ENCODE measurements around the gene NFATC2IP.
"Not testable (repeated sequence)": the region's sequence is repeated elsewhere in the genome, so short reads cannot be mapped to it uniquely, and the experiment has no call there.

The NFATC2IP gene

DNA sequence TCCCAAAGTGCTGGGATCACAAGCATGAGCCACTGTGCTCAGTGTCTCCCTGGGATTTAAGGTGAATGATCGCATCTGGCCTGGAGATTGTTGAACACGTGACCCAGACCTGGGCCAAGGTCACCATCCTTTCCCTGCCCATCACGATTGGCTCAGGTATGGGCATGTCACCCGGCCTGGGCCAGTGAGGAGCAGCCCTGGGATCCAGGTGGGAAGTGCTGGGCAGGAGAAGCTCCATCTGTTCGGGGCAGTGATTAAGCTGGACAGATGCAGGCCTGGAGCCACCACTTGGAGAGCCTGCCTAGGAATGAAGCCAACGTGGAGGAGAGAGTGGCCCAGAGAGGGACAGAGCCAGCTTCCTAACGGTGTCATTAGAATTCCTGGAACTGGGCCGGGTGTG, 41.0 kb downstream of the NFATC2IP start:
- Mint-ChIP-seq H3K36me3 (ENCODE audit: insufficient read depth) (peaks cover 38% of the 10 kb centered on the region), H3K9me3 (peaks cover 7% of the 10 kb centered on the region), H3K4me1 (peaks cover 35% of the 10 kb centered on the region), H3K4me3 (no peak overlapping the region), H3K27ac (ENCODE audit: low read depth) (no peak overlapping the region), H3K27me3 (no peaks in the 10 kb centered on the region)
- ATAC-seq (replicated peaks; ENCODE audit: extremely low read depth, poor library complexity, severe bottlenecking) (no peak), DNase-seq (ENCODE audit: low spot score in 2 of 2) (no peak)

DNA sequence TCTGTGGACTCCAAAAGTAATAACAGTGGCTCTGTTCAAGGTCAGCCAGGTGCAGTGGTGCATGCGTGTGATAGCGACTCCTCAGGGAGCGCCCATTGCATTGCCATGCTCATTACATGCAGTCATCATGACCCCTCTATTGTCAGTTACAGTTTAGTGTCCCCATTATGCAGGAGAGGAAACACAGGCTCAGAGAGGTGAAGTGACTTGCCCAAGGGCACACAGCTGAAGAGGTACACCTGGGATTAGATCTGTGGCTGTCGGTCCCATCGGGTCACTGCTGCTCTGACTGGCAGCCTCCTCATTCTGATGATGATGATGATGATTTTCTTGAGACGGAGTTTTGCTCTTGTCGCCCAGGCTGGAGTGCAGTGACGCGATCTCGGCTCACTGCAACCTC, 41.8 kb downstream of the NFATC2IP start:
- Mint-ChIP-seq H3K27ac (ENCODE audit: low read depth) (no peak overlapping the region), H3K36me3 (ENCODE audit: insufficient read depth) (peaks cover 32% of the 10 kb centered on the region), H3K9me3 (peaks cover 2% of the 10 kb centered on the region), H3K27me3 (no peaks in the 10 kb centered on the region), H3K4me1 (peaks cover 28% of the 10 kb centered on the region), H3K4me3 (no peak overlapping the region)
- no peak for ATAC-seq (replicated peaks; ENCODE audit: extremely low read depth, poor library complexity, severe bottlenecking)
- no peak for DNase-seq (ENCODE audit: low spot score in 2 of 2)

DNA sequence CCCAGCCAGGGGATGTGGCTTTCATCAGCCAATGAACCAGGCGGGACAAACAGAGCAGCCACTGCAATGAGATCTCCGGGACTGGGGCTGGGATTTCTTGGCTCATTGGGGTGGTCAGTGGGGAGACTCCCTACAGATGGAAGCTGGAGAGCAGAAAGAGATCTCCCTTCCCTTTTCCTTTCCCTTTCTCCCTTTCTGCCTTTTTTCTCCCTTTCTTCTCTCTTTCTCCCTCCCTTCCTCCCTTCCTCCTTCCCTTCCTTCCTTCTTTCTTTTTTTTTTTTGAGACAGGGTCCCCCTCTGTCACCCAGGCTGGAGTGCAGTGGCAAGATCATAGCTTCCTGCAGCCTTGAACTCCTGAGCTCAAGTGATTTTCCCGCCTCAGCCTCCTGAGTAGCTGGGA, 48.1 kb downstream of the NFATC2IP start:
- H3K27ac Mint-ChIP-seq (ENCODE audit: low read depth): no peak overlapping the region
- no peaks in the 10 kb centered on the region for H3K36me3 Mint-ChIP-seq (ENCODE audit: insufficient read depth)
- no peak overlapping the region for H3K4me3 Mint-ChIP-seq
- no peaks in the 10 kb centered on the region for H3K27me3 Mint-ChIP-seq
- no peaks in the 10 kb centered on the region for H3K4me1 Mint-ChIP-seq
- no peaks in the 10 kb centered on the region for H3K9me3 Mint-ChIP-seq
- no peak for ATAC-seq (replicated peaks; ENCODE audit: extremely low read depth, poor library complexity, severe bottlenecking)
- DNase-seq (ENCODE audit: low spot score in 2 of 2): no peak

DNA sequence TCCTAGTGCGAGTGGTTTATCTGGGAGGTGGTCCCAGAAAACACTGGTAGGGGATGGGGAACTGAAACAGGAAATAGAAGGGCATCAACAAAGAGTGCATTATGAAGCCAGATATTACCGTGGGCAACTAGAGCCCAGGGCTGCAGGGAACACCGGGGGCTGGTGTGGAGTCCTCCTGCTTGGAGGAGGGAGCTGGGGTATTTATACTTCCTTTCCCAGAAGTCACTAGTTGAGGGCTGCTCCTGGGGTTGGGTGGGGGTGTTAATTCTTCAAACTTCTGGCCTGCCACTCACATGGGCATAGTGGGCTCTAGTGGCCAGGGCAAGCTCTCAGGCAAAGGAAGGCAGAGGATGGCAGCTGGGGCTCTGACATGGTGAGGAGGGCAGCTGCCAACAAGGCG, 48.8 kb downstream of the NFATC2IP start:
- no peaks in the 10 kb centered on the region for H3K36me3 Mint-ChIP-seq (ENCODE audit: insufficient read depth)
- no peaks in the 10 kb centered on the region for H3K4me1 Mint-ChIP-seq
- no peaks in the 10 kb centered on the region for H3K27me3 Mint-ChIP-seq
- H3K27ac Mint-ChIP-seq (ENCODE audit: low read depth): no peak overlapping the region
- DNase-seq (ENCODE audit: low spot score in 2 of 2): no peak
- H3K4me3 Mint-ChIP-seq: no peak overlapping the region
- H3K9me3 Mint-ChIP-seq: no peaks in the 10 kb centered on the region
- no peak for ATAC-seq (replicated peaks; ENCODE audit: extremely low read depth, poor library complexity, severe bottlenecking)

DNA sequence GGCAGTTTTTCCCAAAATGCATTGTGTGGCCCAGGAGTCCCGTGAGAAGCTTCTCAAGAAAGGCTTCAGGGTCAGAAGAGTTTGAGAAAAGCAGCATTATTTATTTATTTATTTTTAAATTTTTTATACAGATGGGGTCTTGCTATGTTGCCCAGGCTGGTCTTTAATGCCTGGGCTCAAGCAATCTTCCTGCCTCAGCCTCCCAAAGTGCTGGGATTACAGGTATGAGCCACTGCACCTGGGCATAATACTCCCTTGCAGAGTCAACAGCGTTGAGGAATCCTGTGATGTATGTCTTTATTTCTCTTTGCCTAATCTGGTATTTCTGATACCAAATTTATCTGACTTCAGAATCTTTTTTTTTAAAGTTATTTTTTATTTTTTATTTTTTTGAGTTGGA, 49.3 kb downstream of the NFATC2IP start:
- Mint-ChIP-seq H3K4me1 (no peaks in the 10 kb centered on the region), H3K9me3 (no peaks in the 10 kb centered on the region), H3K36me3 (ENCODE audit: insufficient read depth) (no peaks in the 10 kb centered on the region), H3K27me3 (no peaks in the 10 kb centered on the region), H3K4me3 (no peak overlapping the region), H3K27ac (ENCODE audit: low read depth) (no peak overlapping the region)
- DNase-seq (ENCODE audit: low spot score in 2 of 2): no peak
- ATAC-seq (replicated peaks; ENCODE audit: extremely low read depth, poor library complexity, severe bottlenecking): no peak

DNA sequence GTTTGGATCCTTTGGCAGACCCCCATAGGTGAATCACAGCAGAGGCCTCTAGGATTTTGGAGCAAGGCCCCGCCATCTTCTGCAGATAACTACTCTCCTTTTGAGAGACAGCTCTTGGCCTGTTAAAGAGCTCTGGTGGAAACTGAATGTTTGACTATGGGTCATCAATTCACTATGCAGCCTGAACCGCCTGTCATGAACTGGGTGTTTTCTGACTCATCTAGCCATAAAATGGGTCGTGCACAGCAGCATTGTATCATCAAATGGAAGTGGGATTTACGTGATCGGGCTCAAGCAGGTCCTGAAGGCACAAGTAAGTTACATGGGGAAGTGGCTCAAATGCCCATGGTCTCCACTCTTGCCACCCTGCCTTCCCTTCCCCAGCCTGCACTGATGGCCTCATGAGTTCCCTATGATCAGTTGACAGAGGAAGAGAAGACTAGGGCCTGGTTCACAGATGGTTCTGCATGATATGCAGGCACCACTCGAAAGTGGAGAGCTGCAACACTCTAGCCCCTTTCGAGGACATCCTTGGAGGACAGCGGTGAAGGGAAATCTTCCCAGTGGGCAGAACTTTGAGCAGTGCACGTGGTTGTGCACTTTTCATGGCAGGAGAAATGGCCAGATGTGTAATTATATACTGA, 53.9 kb downstream of the NFATC2IP start:
- not testable (repeated sequence) for ATAC-seq (replicated peaks; ENCODE audit: extremely low read depth, poor library complexity, severe bottlenecking); H3K27me3 Mint-ChIP-seq; H3K36me3 Mint-ChIP-seq (ENCODE audit: insufficient read depth); H3K9me3 Mint-ChIP-seq; H3K4me3 Mint-ChIP-seq; DNase-seq (ENCODE audit: low spot score in 2 of 2); H3K27ac Mint-ChIP-seq (ENCODE audit: low read depth)
- peaks cover 26% of the 10 kb centered on the region for H3K4me1 Mint-ChIP-seq

DNA sequence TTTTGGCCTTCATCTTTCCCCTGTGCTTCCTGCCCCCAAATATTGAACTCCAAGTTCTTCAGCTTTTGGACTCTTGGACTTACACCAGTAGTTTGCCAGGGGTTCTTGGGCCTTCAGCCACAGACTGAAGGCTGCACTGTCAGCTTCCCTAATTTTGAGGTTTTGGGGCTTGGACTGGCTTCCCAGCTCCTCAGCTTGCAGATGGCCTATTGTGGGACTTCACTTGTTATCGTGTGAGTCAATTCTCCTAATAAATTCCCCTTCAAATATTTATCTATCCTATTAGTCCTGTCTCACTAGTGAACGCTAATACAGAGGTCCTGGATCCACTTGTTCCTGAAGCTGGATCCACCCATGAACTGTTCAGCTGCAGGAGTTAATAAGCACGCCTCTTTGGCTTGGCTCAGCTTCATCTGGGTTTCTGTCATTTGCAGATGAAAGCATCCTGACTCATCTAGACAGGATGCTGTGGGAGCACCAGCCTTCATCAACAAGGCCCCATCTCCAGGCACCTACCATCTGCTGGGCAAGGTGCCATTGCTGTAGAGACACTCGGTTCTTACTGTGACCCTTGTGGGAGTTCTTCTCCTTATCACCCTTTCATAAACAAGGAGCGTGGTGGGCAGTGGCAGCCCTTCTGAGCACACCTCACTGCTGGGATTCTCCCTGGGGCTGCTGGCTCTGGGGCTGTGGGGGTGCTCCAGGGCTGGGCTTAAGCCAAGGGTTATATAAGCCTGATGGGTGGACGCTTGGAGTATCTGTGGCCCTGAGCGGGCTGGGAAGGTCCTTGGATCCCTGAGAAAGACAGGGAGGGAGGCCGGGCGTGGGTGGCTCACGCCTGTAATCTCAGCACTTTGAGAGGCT, 57.2 kb downstream of the NFATC2IP start:
- Mint-ChIP-seq H3K4me1 (peaks cover 36% of the 10 kb centered on the region), H3K4me3 (peak overlapping the region; percentile 43), H3K27me3 (no peaks in the 10 kb centered on the region), H3K27ac (ENCODE audit: low read depth) (peak overlapping the region; percentile 89), H3K9me3 (no peaks in the 10 kb centered on the region), H3K36me3 (ENCODE audit: insufficient read depth) (peaks cover 7% of the 10 kb centered on the region)
- DNase-seq (ENCODE audit: low spot score in 2 of 2) (peak in 1 of 2 donors; percentile 55), ATAC-seq (replicated peaks; ENCODE audit: extremely low read depth, poor library complexity, severe bottlenecking) (peak; percentile 88)

DNA sequence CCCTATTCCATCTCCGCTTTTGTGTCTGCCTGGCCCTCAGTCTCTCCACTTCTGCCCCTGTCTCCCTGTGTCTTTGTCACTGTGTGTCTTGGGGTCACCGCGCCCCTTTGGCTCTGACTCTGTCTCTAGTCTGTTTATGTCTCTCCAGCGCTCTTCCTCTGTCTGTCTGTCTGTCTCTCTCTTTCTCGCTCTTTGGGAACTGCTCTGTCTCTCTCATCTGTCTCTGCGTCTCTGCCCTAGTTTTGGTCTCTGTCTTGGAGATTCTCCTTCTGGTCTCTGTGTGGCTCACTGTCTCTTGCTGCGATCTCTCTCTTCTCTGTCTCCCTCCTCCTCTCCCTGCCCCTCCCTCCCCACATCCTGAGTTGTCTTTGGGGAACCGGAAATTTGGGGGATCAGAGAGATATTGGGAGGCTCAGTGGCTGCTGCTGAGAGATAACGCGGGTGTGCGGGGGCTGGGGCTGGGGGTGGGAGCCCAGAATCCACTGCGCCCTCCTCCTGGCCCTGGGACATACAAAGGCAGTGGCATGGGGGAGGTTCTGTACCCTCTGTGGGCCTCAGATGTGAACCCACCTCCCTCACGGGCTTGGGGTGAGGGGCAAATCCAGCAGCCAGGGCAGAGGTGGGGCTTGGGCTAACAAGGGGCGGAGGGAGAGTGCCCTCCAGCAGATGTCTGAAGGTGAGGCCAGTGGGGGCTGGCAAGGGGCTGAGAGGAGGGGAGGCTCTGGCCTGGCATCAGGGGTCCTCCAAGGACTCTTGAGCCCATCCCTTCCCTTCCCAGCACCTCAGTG, 58.5 kb downstream of the NFATC2IP start:
- ATAC-seq (replicated peaks; ENCODE audit: extremely low read depth, poor library complexity, severe bottlenecking): no peak
- peak overlapping the region; percentile 89 for H3K27ac Mint-ChIP-seq (ENCODE audit: low read depth)
- H3K4me1 Mint-ChIP-seq: peaks cover 48% of the 10 kb centered on the region
- H3K9me3 Mint-ChIP-seq: no peaks in the 10 kb centered on the region
- H3K27me3 Mint-ChIP-seq: no peaks in the 10 kb centered on the region
- H3K36me3 Mint-ChIP-seq (ENCODE audit: insufficient read depth): peaks cover 9% of the 10 kb centered on the region
- peak overlapping the region; percentile 61 for H3K4me3 Mint-ChIP-seq
- DNase-seq (ENCODE audit: low spot score in 2 of 2): no peak

DNA sequence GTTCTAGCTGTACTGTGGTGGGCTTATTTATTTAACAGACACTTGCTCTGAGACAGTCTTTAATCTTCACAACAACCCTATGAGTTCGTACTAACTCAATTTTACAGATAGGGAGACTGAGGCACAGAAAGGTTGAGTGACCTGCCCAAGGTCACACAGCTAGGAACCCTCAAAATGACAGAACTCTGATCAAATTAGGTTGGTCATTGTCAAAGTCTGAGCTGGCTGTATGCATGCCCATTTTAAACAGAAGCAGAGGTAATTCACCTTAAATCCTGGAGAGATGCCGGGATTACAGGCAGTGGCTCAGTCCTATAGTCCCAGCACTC, 59.1 kb downstream of the NFATC2IP start:
- Mint-ChIP-seq H3K9me3 (no peaks in the 10 kb centered on the region), H3K27me3 (no peaks in the 10 kb centered on the region), H3K4me3 (no peak overlapping the region), H3K27ac (ENCODE audit: low read depth) (no peak overlapping the region), H3K36me3 (ENCODE audit: insufficient read depth) (peaks cover 9% of the 10 kb centered on the region), H3K4me1 (peaks cover 53% of the 10 kb centered on the region)
- no peak for ATAC-seq (replicated peaks; ENCODE audit: extremely low read depth, poor library complexity, severe bottlenecking)
- no peak for DNase-seq (ENCODE audit: low spot score in 2 of 2)

DNA sequence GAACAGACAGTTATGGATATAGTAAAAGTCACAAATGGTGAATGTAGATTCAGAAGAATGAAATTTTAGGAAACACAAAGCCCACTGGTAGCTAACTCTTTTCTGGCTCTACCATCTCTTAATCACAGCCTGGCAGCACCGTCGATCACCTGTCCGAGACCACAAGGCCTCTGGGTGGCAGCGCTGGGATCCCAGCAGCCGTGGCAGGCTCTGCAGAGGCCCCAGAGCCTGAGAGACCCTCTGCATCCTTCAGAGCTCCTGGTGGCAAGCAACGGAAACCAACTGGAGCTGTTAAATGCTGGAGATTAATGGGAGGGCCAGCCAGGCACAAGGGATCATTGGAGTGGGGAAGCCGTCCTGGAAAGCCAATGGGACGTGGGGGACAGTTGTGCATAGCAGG, 60.4 kb downstream of the NFATC2IP start:
- ATAC-seq (replicated peaks; ENCODE audit: extremely low read depth, poor library complexity, severe bottlenecking) (no peak), DNase-seq (ENCODE audit: low spot score in 2 of 2) (no peak)
- peaks cover 9% of the 10 kb centered on the region for H3K36me3 Mint-ChIP-seq (ENCODE audit: insufficient read depth)
- no peaks in the 10 kb centered on the region for H3K27me3 Mint-ChIP-seq
- no peaks in the 10 kb centered on the region for H3K9me3 Mint-ChIP-seq
- H3K27ac Mint-ChIP-seq (ENCODE audit: low read depth): peak overlapping the region; percentile 19
- no peak overlapping the region for H3K4me3 Mint-ChIP-seq
- peaks cover 54% of the 10 kb centered on the region for H3K4me1 Mint-ChIP-seq

DNA sequence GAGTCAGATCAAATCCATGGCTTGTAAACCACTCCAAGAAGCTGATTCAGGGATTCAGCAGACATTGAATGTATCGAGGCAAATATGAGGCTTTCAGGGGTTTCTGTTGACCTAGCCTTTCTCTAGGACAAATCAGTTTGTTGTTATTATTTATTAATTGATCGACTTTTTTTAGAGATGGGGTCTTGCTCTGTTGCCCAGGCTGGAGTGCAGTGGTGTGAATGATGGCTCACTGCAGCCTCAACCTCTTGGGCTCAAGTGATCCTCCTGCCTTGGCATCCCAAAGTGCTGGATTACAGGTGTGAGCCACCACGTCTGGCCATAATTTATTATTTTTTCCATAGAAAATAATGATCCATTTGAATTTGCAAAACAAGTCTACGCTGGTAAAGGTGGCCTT, 61.1 kb downstream of the NFATC2IP start:
- H3K27ac Mint-ChIP-seq (ENCODE audit: low read depth): peak overlapping the region; percentile 93
- H3K36me3 Mint-ChIP-seq (ENCODE audit: insufficient read depth): peaks cover 9% of the 10 kb centered on the region
- H3K27me3 Mint-ChIP-seq: no peaks in the 10 kb centered on the region
- peaks cover 53% of the 10 kb centered on the region for H3K4me1 Mint-ChIP-seq
- H3K4me3 Mint-ChIP-seq: no peak overlapping the region
- ATAC-seq (replicated peaks; ENCODE audit: extremely low read depth, poor library complexity, severe bottlenecking): no peak
- DNase-seq (ENCODE audit: low spot score in 2 of 2): no peak
- H3K9me3 Mint-ChIP-seq: no peaks in the 10 kb centered on the region

DNA sequence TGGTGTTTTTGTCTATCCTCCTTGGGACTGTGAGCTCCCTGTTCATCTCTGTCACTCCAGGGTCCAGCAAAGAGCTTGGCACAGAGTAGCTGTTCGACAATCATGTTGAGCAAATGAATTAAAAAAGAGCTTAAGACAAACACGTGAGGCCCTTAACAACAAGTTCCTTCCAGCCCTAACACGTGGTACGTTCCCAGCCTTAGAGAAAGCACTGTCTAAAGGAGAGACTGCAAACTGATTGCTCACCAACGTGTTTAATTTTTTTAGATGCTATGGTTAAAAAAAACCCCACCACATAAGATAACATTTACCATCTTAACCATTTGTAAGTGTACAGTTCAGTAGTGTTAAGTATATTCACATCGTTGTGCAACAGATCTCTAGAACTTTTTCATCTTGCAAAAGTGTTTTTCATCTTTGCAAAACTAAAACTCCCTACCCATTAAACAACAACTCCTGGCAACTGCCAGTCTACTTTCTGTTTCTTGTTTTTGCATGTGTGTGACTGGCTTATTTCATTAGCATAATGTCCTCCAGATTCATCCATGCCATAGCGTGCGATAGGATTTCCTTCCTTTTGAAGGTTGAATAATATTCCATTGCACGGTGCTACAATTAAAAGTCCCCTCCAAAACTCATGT, 62.3 kb downstream of the NFATC2IP start:
- H3K27me3 Mint-ChIP-seq: no peaks in the 10 kb centered on the region
- peak overlapping the region; percentile 93 for H3K27ac Mint-ChIP-seq (ENCODE audit: low read depth)
- peaks cover 8% of the 10 kb centered on the region for H3K36me3 Mint-ChIP-seq (ENCODE audit: insufficient read depth)
- H3K9me3 Mint-ChIP-seq: no peaks in the 10 kb centered on the region
- DNase-seq (ENCODE audit: low spot score in 2 of 2) (no peak), ATAC-seq (replicated peaks; ENCODE audit: extremely low read depth, poor library complexity, severe bottlenecking) (peak; percentile 77)
- H3K4me1 Mint-ChIP-seq: peaks cover 44% of the 10 kb centered on the region
- H3K4me3 Mint-ChIP-seq: peak overlapping the region; percentile 47

All from central memory CD8-positive, alpha-beta T cell (primary cell).